Mucosa of rectum (tissue), 2 donors: Measurements from ENCODE around the gene MAP4K3.
"Not testable (repeated sequence)": the region's sequence is repeated elsewhere in the genome, so short reads cannot be mapped to it uniquely, and the experiment has no call there.

Experiments used
- H3K27ac ChIP-seq, 2 donors: one replicate each; pipeline ENCODE4 v1.7.0; 2013; ENCODE audit warnings: inconsistent platforms in 2 of 2, low read depth in 2 of 2, low read length in 2 of 2
- H3K27me3 ChIP-seq, 2 donors: one replicate each; pipeline ENCODE4 v1.7.0; 2013; ENCODE audit warnings: low read length in 2 of 2; ENCODE audit not compliant: control insufficient read depth in 2 of 2, insufficient read depth in 2 of 2
- H3K36me3 ChIP-seq, 2 donors: one replicate each; pipeline ENCODE4 v1.7.0; 2013; ENCODE audit warnings: low read length in 2 of 2; ENCODE audit not compliant: control insufficient read depth in 2 of 2, insufficient read depth in 2 of 2
- H3K4me1 ChIP-seq, 2 donors: one replicate each; pipeline ENCODE4 v1.7.0; 2013; ENCODE audit warnings: low read length in 2 of 2, mild to moderate bottlenecking in 1 of 2; ENCODE audit not compliant: control insufficient read depth in 2 of 2, insufficient read depth in 2 of 2
- H3K4me3 ChIP-seq, 2 donors: one replicate each; pipeline ENCODE4 v1.7.0; 2013; ENCODE audit warnings: low read length in 2 of 2
- H3K9ac ChIP-seq, 2 donors: one replicate each; pipeline ENCODE4 v1.7.0; 2013; ENCODE audit warnings: low read length in 2 of 2, low read depth in 1 of 2, mild to moderate bottlenecking in 1 of 2
- H3K9me3 ChIP-seq, 2 donors: one replicate each; pipeline ENCODE4 v1.7.0; 2013; ENCODE audit warnings: low read length in 2 of 2; ENCODE audit not compliant: control insufficient read depth in 2 of 2
- donor health status: healthy.
- donor health status: Normal muscosa, but diverticular disease.

The MAP4K3 gene

DNA sequence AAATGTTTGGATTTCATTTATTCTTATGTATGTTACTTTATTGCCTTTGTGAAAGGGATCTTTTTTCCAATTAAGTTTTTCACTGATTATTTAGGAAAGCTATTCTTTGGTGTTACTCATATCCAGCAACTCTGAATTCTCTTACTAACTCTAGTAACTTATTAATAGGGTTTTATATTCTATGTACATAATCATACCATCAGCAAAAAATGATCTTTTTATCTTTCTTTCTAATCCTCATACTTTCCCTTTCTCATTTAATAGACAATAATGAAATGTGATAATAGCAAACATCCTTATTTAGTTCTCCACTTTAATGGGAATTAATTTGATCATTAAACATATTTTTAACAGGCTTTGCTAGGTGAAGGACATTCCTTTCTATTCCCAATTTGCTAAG, 181.0 kb downstream of the MAP4K3 start:
- H3K4me1 ChIP-seq = no peaks in the 10 kb centered on the region
- H3K4me3 ChIP-seq = no peak overlapping the region
- peaks cover 33 to 35% of the 10 kb centered on the region in 2 donors for H3K36me3 ChIP-seq
- no peak overlapping the region for H3K9ac ChIP-seq
- no peaks in the 10 kb centered on the region for H3K27me3 ChIP-seq
- no peak overlapping the region for H3K27ac ChIP-seq
- no peaks in the 10 kb centered on the region for H3K9me3 ChIP-seq

- no peak overlapping the region for H3K9ac ChIP-seq
- no peaks in the 10 kb centered on the region for H3K4me1 ChIP-seq
- no peak overlapping the region for H3K4me3 ChIP-seq
- H3K27me3 ChIP-seq = no peaks in the 10 kb centered on the region
- no peaks in the 10 kb centered on the region for H3K9me3 ChIP-seq
- no peak overlapping the region for H3K27ac ChIP-seq
- H3K36me3 ChIP-seq = peaks cover 34 to 38% of the 10 kb centered on the region in 2 donors
Measured at GRCh38 chr2:39252888-39253518, 184.1 kb downstream of the MAP4K3 start.

DNA sequence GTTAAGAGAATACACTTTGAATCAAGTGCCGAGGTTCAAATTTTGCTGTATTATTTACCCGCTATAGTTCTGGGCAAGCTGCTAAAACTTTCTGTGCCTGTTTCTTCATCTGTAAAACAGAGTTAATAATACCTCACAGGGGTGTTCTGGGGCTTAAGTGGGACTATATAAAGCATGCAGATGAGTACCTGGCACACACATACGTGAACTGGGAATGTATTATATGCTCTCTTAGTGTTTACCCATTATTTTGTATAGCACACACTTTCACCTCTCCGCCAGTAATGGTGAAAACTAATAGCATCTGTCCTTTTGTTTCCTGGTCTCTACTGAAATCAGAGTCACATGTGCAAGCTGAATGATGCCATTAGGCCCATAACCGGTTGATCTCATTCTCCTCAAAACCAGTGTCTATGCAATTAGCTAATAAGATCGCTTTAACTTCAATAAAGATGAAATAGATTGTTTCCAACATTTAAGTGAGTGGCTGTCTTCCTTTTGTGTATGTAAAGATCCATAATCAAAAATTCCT, 189.5 kb downstream of the MAP4K3 start:
- H3K36me3 ChIP-seq = peaks cover 13 to 14% of the 10 kb centered on the region in 2 donors
- no peak overlapping the region for H3K4me3 ChIP-seq
- no peak overlapping the region for H3K9ac ChIP-seq
- H3K4me1 ChIP-seq = no peaks in the 10 kb centered on the region
- H3K27ac ChIP-seq = no peak overlapping the region
- H3K27me3 ChIP-seq = no peaks in the 10 kb centered on the region
- no peaks in the 10 kb centered on the region for H3K9me3 ChIP-seq

- H3K27ac ChIP-seq = no peak overlapping the region
- no peak overlapping the region for H3K4me3 ChIP-seq
- H3K9ac ChIP-seq = no peak overlapping the region
- no peaks in the 10 kb centered on the region for H3K4me1 ChIP-seq
- H3K9me3 ChIP-seq = no peaks in the 10 kb centered on the region
- H3K36me3 ChIP-seq = peaks cover 8 to 11% of the 10 kb centered on the region in 2 donors
- no peaks in the 10 kb centered on the region for H3K27me3 ChIP-seq
Measured at GRCh38 chr2:39246382-39246980, 190.6 kb downstream of the MAP4K3 start.

DNA sequence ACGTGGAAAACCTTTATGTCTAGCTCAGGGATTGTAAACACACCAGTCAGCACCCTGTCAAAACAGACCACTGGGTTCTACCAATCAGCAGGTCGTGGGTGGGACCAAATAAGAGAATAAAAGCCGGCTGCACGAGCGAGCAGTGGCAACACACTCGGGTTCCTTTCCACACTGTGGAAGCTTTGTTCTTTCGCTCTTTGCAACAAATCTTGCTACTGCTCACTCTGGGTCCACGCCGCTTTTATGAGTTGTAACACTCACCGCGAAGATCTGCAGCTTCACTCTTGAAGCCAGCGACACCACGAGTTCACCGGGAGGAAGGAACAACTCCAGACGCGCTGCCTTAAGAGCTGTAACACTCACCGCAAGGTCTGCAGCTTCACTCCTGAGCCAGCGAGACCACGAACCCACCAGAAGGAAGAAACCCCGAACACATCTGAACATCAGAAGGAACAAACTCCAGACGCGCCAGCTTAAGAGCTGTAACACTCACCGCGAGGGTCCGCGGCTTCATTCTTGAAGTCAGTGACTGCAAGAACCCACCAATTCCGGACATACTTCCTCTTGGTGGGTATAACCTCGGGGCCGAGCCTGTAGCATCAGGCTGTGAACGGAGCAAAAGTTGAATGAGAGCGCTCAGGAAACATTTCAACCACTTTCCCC, 192.0 kb downstream of the MAP4K3 start:
- H3K36me3 ChIP-seq, H3K4me3 ChIP-seq: not testable (repeated sequence)

GRCh38 chr2:39244241-39244862, 192.7 kb downstream of the MAP4K3 start:
- not testable (repeated sequence) for H3K9me3 ChIP-seq, H3K4me3 ChIP-seq, H3K27ac ChIP-seq, H3K36me3 ChIP-seq, H3K9ac ChIP-seq, H3K4me1 ChIP-seq, H3K27me3 ChIP-seq

More for the DNA sequence above, 192.0 kb downstream of the MAP4K3 start:
- not testable (repeated sequence) for H3K9me3 ChIP-seq, H3K9ac ChIP-seq, H3K27ac ChIP-seq, H3K27me3 ChIP-seq, H3K4me1 ChIP-seq

DNA sequence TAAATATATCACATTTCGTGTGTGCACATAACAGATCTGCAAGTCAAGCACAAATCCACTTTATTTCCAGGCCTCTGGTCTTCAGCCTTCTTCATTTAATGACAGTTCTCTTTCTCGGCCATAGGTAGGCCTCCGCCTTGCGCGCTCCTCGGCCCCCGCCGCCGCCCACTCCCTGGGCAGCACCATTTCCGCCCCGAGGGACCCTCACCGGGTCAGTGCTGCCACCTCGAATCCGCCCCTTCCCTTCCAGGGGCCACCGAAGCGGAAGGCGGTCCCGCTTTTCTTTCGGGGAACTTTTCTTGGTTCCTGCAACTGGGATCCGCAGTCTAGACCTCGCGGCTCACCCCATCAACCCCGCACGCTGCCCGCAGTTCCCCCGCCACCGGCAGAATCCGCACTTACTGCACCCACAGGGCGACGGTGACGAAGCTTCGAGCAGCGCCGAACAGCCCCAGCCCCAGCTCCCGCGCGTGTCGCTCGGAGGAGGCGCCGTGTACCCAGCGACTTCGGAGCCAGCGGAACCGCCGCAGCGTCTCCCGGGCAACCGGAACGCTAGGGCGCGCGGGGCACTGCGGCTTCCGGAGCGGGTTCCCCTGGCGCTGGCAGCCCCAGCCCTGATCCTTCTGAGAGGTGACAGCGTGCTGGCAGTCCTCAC, 193.5 kb downstream of the MAP4K3 start, which contains the start of gene CDKL4:
CDKL4 (minus strand) TSS at position 502 of the 655 bp plus-strand sequence.
- H3K4me3 ChIP-seq = no peak within 1 kb of the TSS
- H3K36me3 ChIP-seq = peaks cover 0 to 2% of the 10 kb centered on the region in 2 donors
- no peak within 1 kb of the TSS for H3K27ac ChIP-seq
- no peak within 1 kb of the TSS for H3K9ac ChIP-seq
- H3K4me1 ChIP-seq = no peaks in the 10 kb centered on the region
- no peaks in the 10 kb centered on the region for H3K27me3 ChIP-seq
- H3K9me3 ChIP-seq = no peaks in the 10 kb centered on the region

- Histone ChIP-seq H3K4me1 (no peaks in the 10 kb centered on the region), H3K36me3 (no peaks in the 10 kb centered on the region), H3K4me3 (no peak overlapping the region), H3K27me3 (no peaks in the 10 kb centered on the region), H3K27ac (no peak overlapping the region), H3K9me3 (no peaks in the 10 kb centered on the region), H3K9ac (no peak overlapping the region)
Measured at GRCh38 chr2:39241588-39241987, 195.5 kb downstream of the MAP4K3 start.

DNA sequence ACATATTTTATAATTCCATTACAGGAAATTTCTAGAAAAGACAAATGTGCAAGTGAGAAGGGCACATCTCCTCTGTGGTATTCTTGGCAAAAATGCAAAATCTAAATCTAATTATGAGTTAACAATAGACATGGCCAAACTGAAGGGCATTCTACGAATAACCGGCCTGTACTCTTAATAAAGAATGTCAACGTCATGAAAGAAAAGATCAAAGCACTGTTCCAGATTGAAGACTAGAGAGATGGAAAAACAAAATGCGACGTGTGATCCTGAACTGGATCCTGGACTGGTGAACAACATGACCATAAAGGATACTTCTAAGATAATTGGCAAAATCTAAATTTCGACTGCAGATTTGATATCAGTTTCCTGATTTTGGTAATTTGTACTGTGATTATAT, 196.3 kb downstream of the MAP4K3 start:
- no peak overlapping the region for H3K4me3 ChIP-seq
- no peak overlapping the region for H3K9ac ChIP-seq
- no peaks in the 10 kb centered on the region for H3K27me3 ChIP-seq
- H3K36me3 ChIP-seq = no peaks in the 10 kb centered on the region
- H3K27ac ChIP-seq = no peak overlapping the region
- H3K9me3 ChIP-seq = no peaks in the 10 kb centered on the region
- H3K4me1 ChIP-seq = no peaks in the 10 kb centered on the region
